Epithelial cell of proximal tubule (primary cell): ENCODE results near the gene MROH8. TPM values are rescaled to one million over a fixed set of nuclear protein-coding genes. Genes with fewer than 3 reads are reported as not detected.

ENCODE experiments used
- DNase-seq: peaks from one replicate; pipeline ENCODE4 v3.0.0-alpha.2; 2011; ENCODE audit warnings: low read depth
- H3K4me3 ChIP-seq: 2 replicates; pipeline ENCODE4 v1.5.1; 2011; ENCODE audit warnings: low read depth, mild to moderate bottlenecking, low read length
- CTCF ChIP-seq: conservative IDR thresholded peaks from 2 replicates; pipeline ENCODE4 v1.5.1; 2012; ENCODE audit warnings: low read depth, mild to moderate bottlenecking, low read length
- total RNA-seq: library from RNA; depleted of rRNA; stranded (reverse); fragments of >200 nt; gene quantifications from 2 replicates; pipeline ENCODE4 v1.2.3, GENCODE V29; 2015

The MROH8 gene
- 0.43 and 1.2 TPM in 2 replicates for total RNA-seq

GRCh38 chr20:37178839-37179682, at the start of gene MROH8, which contains the start of gene RPN2:
MROH8 (minus strand) TSS chr20:37179548.
RPN2 (plus strand) TSS chr20:37179330; CDS start chr20:37179357, 27 bp downstream.
- peak within 1 kb of the TSS; percentile 96 for H3K4me3 ChIP-seq
- DNase-seq, result peak; percentile 68
- TF ChIP-seq CTCF, result no peak

GRCh38 chr20:37228656-37229055, 49.3 kb upstream of the MROH8 start:
- no peak overlapping the region for H3K4me3 ChIP-seq
- no peak for DNase-seq
- no peak for TF ChIP-seq CTCF

- H3K4me3 ChIP-seq, result no peak overlapping the region
- DNase-seq, result no peak
- TF ChIP-seq CTCF, result no peak
Observed at GRCh38 chr20:37228082-37228481, 48.7 kb upstream of the MROH8 start.

GRCh38 chr20:37226889-37227288, 47.5 kb upstream of the MROH8 start:
- H3K4me3 ChIP-seq, result no peak overlapping the region
- no peak for TF ChIP-seq CTCF
- no peak for DNase-seq

GRCh38 chr20:37225146-37225545, 45.8 kb upstream of the MROH8 start:
- no peak for DNase-seq
- TF ChIP-seq CTCF, result no peak
- H3K4me3 ChIP-seq, result no peak overlapping the region

GRCh38 chr20:37223053-37223452, 43.7 kb upstream of the MROH8 start:
- TF ChIP-seq CTCF, result no peak
- no peak overlapping the region for H3K4me3 ChIP-seq
- peak; percentile 77 for DNase-seq

GRCh38 chr20:37222086-37222485, 42.7 kb upstream of the MROH8 start:
- no peak overlapping the region for H3K4me3 ChIP-seq
- no peak for TF ChIP-seq CTCF

More at GRCh38 chr20:37222086-37222485, 42.7 kb upstream of the MROH8 start:
- no peak for DNase-seq
